NCI-H1417 (cell line): Measurements from ENCODE around the gene FMNL3.
"Not testable (repeated sequence)": the region's sequence is repeated elsewhere in the genome, so short reads cannot be mapped to it uniquely, and the experiment has no call there.

Experiments
- DNase-seq, 3 experiments: peaks; one replicate each; lab custom pipeline; 2025; lab: John Stamatoyannopoulos, UW

Gene FMNL3

DNA sequence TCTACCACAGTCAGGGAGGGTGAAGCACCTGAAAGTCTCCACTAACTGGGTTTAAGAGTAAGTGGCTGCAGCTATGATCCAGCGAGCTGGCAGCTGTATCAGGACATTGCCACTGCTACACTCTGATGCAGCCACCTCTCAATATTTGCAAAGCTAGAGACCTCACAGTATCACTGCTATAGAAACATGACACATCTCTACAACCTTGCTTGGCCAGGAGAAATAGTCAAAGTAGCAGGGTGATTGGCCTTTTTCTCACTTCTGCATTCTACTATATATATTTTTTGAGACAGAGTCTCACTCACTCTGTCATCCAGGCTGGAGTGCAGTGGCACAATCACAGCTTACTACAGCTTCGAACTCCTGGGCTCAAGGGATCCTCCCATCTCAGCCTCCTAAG, 9.3 kb upstream of the FMNL3 start:
- DNase-seq = no peak

DNA sequence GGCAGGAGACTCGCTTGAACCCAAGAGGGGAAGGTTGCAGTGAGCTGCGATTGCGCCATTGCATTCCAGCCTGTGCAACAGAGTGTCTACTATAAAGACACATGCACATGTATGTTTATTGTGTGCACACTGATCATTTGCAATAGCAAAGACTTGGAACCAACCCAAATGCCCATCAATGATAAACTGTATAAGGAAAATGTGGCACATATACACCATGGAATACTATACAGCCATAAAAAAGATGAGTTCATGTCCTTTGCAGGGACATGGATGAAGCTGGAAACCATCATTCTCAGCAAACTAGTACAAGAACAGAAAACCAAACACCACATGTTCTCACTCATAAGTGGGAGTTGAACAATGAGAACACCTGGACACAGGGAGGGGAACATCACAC, 6.7 kb upstream of the FMNL3 start:
- DNase-seq = not testable (repeated sequence)

DNA sequence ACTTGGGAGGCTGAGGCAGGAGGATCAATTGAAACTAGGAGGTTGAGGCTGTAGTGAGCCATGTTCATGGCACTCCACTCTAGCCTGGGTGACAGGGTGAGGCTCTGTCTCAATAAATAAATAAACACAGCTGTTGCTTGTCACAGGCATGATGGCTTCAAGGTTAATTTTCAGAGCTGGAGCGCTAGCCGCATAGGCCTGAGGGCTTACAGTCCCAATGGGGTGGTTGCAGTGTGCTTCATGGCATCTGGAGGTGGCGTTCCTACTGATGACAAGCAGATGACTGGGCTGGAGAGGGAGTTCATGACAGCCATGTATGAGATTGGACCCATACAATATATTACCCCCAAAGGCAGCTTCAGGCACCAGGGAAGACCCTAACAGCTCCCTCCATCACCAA, 1.6 kb upstream of the FMNL3 start:
- peak in 2 of 3 experiments; percentile 7 to 52 for DNase-seq

DNA sequence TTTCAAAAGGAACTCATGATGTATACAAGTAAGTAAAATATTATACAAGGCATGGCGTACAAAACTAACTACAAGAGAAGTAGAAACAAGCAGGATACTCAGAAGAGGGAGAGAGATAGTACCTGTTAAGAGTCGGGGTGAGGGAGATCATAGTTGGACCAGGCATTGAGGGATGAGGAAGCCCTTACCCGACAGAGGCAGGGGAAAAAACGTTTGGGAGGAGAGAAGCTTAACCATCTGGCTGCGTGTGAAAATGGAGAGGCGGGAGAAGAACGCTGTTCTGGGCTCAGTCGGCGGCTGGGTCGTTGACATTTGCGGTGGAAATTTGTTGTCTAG, 575 bp upstream of the FMNL3 start:
- DNase-seq = no peak

DNA sequence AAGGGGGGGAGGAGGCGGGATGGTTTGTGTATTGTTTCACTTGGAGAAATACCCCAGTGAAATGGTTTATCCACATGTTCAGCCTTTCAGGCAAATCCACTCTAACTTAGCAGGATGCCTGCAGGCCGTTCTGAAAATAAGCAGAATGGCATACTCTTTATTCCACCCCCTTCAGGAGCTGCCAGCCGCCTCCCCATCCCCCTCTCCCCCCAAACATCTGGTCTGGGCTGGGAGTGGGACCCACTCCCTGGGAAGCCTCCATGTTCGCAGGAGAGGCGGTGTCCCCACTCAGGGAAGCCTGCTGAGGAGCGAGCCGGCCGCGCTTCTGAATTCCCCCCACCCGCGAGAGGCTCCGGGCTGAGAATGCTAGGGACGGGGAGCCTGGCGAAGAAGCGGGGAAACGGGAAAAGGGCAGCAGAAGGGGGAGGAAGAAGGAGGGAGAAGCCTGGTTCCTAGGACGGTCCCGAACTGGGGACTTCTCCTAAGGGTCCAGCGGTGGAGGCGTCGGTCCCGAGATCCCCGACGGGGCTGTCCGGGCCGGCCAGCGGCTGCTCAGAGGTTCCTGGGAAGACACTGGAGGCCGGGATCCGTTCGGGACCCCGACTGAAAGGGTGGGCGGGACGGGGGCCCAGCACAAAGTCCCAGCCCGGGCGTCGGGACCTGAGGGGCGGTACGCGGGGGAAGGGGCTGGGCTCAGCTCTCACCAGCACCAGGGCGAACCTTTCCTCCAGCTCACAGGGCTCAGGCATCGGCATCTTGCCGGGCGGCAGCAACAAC, 666 bp downstream of the FMNL3 start:
- peak in 2 of 3 experiments; percentile 65 to 84 for DNase-seq

DNA sequence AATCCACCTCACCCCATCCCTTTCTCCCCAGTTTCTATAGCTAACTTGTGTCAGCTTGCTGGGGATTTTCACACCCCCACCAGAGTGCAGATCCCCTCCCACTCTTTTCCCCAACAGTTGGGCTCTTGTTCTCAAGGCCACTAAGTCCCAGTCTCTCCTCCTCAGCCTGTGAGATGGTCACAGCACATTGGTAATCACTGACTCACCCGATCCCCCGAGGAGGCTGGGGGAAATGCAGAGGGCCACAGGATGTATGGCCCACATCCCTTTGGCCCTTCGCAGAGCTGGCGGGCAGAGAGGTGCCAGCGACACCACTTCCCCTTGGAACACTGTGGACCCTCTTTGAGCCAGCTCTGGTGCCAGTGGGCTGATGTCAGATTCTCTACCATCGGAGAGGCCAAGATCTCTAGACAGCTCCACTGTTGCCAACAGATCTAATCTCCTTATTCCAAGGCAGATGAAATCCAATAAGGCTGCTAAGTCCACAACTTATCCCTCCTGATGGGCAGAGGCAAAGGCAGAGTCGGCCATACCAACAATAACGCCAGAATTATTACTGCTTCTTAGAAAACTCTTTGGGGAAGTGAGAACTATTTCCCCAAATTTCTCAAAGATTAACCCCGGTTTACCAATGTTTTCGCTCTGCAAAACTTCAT, 1.6 kb downstream of the FMNL3 start:
- DNase-seq = no peak

DNA sequence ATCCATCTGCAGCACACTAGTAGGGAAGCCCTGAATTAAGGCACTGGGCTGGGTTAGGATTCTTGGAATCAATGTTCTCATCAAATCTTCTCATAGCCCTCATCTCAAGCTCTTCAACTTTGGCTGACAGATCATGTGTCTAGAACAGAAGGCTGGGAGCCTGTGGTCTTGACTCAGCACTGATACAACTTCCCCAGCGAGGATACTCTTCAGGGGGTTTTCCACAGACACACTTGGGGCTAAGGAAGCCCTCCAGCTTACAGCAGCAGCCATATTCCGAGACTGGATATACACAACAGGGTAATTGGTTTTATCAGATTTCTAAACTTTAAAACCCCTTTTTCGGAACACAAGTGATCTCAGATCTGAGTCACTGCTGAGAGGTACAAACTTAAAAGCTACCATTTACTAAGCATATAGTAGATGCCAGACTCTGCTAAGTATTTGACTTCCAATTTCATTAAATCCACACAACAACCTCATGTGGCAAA, 3.5 kb downstream of the FMNL3 start:
- DNase-seq = no peak

DNA sequence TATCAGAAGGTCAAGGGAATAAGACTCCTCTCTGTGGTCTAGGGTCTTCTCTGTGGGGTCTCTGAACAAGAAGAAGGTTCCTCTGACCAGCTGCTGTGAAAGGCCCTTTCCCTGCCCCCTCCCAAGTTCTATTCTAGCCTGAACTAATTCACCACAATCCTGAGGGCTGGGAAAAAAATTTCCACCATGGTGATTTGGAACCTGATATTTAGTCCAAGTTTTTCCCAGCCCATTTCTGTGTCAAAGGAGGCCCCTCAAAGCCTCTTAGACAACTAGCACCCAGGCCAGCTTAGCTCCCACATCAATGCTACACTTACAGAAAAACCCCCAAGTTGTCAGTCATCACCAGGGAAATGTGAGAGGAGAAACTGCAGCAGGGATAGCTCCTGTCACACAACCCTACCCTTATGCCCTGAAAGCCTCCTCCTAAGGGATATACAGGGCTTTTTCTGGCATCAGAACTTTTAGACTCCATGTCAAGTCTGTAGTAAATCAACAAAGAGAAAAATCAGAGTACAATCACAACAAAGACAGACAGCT, 4.5 kb downstream of the FMNL3 start:
- DNase-seq = no peak

DNA sequence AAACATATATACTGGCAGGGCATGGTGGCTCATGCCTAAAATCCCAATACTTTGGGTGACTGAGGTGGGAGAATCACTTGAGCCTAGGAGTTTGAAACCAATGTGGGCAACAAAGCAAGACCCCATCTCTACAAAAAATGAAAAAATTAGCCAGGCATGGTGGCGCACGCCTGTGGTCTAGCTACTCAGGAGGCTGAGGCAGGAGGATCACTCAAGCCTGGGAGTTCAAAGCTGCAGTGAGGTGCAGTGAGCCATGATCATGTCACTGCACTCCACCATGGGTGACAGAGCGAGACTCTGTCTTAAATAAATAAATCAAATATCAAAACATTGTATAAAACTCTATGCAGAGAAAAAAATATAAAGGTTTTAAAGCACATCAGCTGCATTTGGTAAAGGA, 5.2 kb downstream of the FMNL3 start:
- no peak for DNase-seq

DNA sequence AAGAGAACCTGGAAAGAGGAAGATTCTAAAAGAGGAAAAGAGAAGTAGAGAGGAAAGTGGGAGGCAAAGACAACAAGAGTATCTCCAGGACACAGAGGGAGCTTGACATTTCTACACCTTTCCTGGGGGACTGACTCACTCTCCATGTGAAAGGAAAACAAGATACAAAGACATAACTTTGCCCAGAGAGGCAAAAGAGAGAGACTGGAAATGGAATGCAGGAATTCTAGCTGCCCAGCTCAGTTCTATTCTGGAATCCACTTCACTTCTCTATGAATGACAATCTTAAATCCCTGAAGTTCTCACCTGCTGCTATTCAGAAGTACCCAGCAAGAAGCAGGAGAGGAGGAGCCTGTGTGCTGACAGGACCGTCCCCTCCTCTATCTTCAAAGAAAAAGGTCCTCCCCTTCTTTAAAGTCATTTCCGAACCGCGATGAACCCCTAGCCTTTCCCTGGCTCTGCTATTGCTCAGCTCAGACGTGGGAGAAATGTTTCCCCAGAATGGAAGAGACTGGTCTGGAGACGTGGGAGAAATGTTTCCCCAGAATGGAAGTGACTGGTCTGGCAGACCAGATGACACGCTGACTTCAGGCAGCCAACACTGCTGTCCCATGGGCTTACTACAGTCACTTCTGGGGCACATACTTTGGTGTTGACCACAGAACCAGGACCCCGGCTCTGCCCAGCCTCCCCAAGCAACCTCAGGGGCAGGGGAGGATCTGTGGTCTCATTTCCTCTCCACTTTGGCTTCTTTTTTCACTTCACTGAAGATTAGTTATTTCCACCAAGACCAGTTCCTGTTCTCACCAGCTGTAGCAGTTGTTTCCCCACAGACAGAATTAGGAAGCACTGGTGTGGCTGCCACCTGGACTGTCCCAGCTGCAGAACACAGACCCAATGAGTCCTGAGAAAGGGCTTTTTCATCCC, 8.3 kb downstream of the FMNL3 start:
- DNase-seq = no peak

DNA sequence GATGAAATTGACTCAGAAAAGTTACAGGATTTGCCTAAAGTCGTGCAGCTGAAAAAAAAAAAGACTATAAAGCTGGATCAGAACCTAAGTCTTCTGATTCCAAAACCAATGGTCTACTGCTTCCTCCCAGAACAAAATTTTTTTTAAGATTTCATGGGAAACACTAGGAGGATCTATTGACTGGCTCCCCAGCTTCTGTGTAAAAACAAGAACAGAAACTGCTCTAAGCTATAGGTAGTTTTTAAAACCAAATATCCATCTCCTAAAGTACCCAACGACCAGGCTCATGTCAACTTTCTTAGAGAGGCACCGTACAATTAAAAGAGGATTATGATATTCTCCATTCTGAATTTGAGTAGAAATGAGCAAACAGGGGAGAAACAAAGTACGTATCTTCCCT, 9.4 kb downstream of the FMNL3 start:
- DNase-seq = no peak

DNA sequence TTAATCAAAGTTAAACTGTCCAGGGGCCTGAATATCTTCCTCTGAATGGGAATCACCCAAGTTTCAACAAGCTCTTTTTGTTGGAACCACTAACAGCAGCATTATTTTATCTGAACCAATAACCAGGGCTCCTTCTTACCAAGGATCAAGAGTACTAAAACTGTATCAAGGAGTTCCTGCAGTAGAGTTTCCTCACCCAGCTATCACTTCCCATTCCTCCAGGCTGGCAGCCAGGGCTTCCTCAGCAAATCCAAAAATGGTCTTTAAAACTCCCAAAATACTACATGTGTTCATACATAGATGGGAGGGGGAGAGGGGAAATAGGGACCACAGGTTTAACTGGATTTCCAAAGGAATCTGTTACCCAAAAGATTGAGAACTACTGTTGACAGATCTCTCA, 10.5 kb downstream of the FMNL3 start:
- DNase-seq = no peak

DNA sequence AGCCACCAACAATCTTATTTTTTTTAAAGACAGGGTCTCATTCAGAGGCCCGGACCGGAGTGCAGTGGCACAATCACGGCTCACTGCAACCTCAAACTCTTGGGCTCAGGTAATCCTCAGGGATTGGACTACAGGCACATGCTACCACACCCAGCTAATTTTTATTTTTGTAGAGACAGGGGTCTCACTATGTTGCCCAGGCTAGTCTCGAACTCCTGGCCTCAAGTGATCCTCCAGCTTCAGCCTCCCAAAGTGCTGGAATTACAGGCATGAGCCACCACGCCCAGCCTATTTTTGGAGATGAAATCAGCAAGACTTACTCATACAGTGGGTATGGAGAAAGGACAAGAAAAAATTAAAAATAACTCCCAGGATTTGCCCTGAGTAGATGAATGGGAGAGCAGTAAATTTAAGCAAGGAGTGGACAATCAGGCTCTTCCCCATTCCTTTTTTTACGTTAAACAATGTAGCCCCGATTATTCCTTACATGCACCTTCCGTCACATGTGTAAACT, 13.2 kb downstream of the FMNL3 start:
- DNase-seq = no peak

DNA sequence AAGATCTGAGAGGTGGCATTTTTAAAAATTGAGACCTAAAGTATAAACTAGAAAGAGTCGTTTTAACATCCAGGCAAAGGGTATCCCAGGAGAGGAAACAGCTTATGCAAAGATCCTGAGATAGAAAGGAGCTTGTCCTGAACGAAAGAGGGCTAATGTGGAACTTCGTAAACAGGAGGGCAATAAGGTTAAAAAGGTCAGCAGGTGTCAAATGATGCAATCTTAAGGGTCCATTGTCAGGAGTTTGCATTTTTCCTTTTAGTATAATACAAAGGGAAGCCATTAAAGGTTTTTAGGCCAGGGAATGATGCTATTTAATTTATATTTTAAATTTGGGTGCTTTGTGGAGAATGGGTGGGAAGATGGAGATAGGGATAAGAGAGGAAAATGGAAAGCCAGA, 14.4 kb downstream of the FMNL3 start:
- no peak for DNase-seq

DNA sequence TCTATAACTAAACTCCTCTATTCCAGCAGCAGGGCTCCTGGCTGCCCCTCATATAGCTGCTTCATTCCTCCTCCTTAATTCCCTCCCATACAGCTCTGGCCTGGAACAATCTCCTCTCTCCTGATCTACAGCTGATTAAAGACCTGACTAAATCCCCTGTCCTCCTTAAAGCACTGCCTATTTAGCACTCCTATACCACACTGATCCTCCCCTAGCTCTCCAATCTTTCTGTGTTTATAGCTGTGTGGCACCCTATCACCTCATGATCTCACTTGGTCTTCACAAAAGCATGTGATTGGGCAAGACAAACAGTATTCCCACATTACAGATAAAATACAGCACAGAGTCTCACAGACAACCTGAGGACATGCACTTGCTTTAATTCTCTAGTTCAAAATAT, 17.4 kb downstream of the FMNL3 start:
- no peak for DNase-seq

DNA sequence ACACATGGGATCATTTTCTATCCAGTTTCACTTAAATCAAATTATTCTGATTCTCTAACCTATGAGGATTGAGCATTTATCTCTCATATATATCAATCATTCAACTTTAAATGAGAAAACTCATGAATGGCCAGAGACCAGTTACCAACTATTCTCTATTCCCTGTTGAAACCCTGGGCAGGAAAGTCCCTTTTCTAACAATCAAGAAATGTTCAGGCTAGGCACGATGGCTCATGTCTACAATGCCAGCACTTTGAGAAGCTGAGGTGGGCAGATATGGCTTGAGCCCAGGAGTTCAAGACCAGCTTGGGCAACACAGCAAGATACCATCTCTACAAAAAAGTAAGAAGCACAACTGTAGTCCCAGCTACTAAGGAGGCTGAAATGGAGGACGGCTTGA, 18.0 kb downstream of the FMNL3 start:
- DNase-seq = no peak

DNA sequence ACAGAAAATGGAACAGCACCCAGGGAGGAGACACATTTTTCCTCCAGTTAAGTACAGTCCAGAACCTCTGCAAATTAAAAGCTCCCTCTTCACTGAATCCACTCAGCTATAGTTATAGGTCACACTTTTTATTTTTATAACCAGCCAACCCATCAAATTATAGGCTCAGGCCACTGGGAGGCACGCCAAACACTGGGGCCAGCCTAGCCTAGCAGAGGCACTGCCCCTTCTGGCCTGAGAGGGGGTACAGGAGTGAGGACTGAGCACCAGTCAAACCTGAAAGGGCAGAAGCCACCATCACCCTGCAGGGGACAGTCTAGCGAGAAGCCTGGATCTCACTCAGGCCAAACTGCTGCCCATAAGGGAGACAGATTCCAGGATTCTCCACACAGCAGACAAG, 19.3 kb downstream of the FMNL3 start:
- no peak for DNase-seq

DNA sequence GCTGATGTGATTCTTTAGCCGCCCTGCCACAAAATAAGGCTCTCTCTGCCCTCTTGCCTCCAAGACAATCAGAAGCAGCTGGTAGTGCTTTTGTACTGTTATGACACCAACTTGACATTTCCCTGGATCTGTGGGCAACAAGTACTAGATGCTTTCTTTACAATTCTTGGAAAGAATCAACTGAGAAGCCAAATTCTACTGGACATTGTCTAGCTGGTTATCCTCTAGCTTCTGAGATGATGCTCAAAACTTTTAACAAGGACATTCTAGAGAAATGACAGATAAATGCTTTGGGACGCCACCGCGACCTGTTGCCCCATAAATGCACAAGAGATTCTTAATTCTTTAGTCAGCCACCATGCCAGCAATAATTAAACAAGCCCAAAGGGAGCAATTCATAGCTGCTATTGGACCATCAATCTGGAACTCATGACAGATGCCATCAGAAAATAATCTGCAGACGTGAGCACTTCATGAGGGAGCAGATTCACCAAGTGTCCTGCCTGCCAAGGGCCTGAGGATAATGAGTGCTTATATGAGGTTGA, 22.8 kb downstream of the FMNL3 start:
- DNase-seq = no peak

DNA sequence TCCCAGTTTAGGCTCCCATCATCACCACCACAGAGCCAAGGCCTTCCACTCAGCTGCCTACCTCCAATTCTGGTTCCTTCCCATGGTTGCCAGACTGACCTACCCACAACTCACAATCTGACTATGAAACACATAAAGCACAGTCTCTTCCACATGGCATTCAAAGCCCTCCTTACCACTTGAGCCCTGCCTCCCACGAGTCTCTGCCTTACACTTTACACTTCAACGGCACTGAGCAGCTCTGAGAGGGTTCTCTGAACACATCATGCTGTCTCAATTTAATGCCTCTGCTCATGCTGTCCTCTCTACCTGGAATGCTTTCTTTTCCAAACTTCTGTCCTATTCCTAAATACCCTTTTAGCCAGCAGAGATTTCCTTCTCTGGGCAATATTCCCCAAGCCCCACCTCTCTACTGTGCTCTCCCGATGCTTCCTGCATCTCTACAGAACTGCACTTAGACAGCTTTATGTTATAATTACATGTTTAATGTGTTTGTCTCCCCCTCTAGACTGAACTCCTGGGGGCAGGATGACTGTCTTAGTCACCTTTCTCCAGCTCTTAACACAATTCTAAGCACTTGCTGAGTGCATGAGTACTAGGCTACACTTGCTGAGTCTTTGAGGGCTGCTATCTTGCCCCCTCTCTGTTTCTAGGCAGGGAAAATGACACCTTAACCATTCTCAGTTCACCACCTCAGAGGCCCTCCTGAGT, 23.5 kb downstream of the FMNL3 start:
- peak; percentile 67 to 91 (median 71) for DNase-seq

DNA sequence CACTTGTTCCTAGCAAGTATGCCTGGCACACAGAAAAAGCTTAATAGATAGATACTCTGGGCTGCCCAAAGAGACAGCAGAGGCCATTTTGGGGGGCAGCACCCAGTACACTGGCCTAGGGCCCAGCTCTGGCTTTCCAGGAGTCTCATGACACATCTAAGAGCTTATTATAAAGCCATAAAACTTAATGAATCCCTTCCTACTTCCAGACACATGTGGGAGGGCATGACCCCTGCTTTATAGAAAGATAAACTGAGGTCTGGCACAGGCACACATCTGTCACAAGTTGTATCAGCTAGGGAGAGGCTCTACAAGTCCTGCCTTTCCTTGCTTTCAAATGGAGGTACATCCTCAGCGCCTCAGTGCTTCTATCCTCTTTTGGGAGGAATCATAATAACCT, 27.1 kb downstream of the FMNL3 start:
- DNase-seq = no peak

DNA sequence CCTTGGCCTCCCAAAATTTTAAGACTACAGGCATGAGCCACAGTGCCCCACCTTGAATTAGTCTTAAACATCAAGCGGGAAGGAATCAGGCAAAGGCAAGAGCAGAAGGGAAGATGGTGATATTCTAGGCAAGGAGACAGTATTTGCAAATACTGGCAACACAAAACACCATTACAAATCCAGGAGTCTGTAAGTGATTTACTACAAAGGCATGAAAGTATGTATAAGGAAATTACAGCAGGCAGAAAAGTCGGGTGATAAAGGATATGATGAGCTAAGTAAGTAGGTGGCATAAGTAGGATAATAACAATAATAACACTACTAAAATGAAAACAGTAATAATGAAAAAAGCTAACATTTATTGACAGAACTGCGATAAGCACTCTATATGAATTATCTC, 28.5 kb downstream of the FMNL3 start:
- DNase-seq = no peak
